Stimulated activated CD4-positive, alpha-beta T cell treated with anti-CD3 and anti-CD28 coated beads, Interleukin-2, amount 100 ng/mL, for 24 hours (primary cell): ENCODE results near the gene RAI1.

ENCODE experiments used
- DNase-seq, 2 donors: peaks; one replicate each; pipeline ENCODE4 v3.0.0-alpha.2; 2020

Gene RAI1

GRCh38 chr17:17700251-17700969 is 19.2 kb downstream of the RAI1 start:
- DNase-seq: no peak

GRCh38 chr17:17701112-17701511 is 19.9 kb downstream of the RAI1 start:
- no peak for DNase-seq

- no peak for DNase-seq
These were observed 20.4 kb downstream of the RAI1 start for GRCh38 chr17:17701658-17702057.

GRCh38 chr17:17702449-17703139 is 21.3 kb downstream of the RAI1 start:
- DNase-seq: no peak

- DNase-seq: no peak
These were observed 22.1 kb downstream of the RAI1 start for GRCh38 chr17:17703140-17703919.

- DNase-seq: no peak
These were observed 23.7 kb downstream of the RAI1 start for GRCh38 chr17:17704931-17705330.

- DNase-seq: no peak
These were observed 25.1 kb downstream of the RAI1 start for GRCh38 chr17:17706140-17707060.

- no peak for DNase-seq
These were observed 27.0 kb downstream of the RAI1 start for GRCh38 chr17:17708295-17708694.

- no peak for DNase-seq
These were observed 27.6 kb downstream of the RAI1 start for GRCh38 chr17:17708816-17709215.

GRCh38 chr17:17709815-17710321 is 28.6 kb downstream of the RAI1 start:
- DNase-seq: no peak

- DNase-seq: no peak
These were observed 29.1 kb downstream of the RAI1 start for GRCh38 chr17:17710355-17710727.

GRCh38 chr17:17710728-17711541 is 29.7 kb downstream of the RAI1 start:
- DNase-seq: no peak

GRCh38 chr17:17711641-17712162 is 30.4 kb downstream of the RAI1 start:
- DNase-seq: no peak

- DNase-seq: no peak
These were observed 31.1 kb downstream of the RAI1 start for GRCh38 chr17:17712268-17712924.

- no peak for DNase-seq
These were observed 32.6 kb downstream of the RAI1 start for GRCh38 chr17:17713839-17714238.

GRCh38 chr17:17714261-17714866 is 33.1 kb downstream of the RAI1 start:
- no peak for DNase-seq

- DNase-seq: no peak
These were observed 33.6 kb downstream of the RAI1 start for GRCh38 chr17:17714879-17715278.

GRCh38 chr17:17716837-17717523 is 35.7 kb downstream of the RAI1 start:
- DNase-seq: no peak

GRCh38 chr17:17718251-17718650 is 37.0 kb downstream of the RAI1 start:
- DNase-seq: no peak
